ENCODE measurements around the gene RRAGA.
"Not testable (repeated sequence)": the region's sequence is repeated elsewhere in the genome, so short reads cannot be mapped to it uniquely, and the experiment has no call there.

The RRAGA gene

GRCh38 chr9:19087106-19088000, 38.1 kb downstream of the RRAGA start:
- no peak for DNase-seq (ENCODE audit: low spot score)

- not testable (repeated sequence) for DNase-seq (ENCODE audit: low spot score)
Observed at GRCh38 chr9:19097431-19097830, 48.2 kb downstream of the RRAGA start.
